H1 (cell line): Measurements from ENCODE around the gene FAM120B. TPM values are rescaled to one million over a fixed set of nuclear protein-coding genes. Genes with fewer than 3 reads are reported as not detected.

Experiments
- CTCF ChIA-PET: fragments of 300-600 bp; sonication (Branson Sonifier 250); formaldehyde crosslinking; loops from one replicate; lab custom pipeline; 2021; ENCODE audit not compliant: partially characterized antibody; lab: Charles Lee
- POLR2A ChIA-PET: fragments of 300-600 bp; sonication (Branson Sonifier 250); formaldehyde crosslinking; loops from one replicate; lab custom pipeline; 2021; ENCODE audit warnings: inconsistent platforms; ENCODE audit not compliant: partially characterized antibody; lab: Charles Lee
- DNase-seq, 2 experiments: peaks; one replicate each; pipeline versions ENCODE4 v3.0.0 to v3.0.0-alpha.2; 2010 to 2022; ENCODE audit warnings: low spot score in 2 of 2, low read depth in 1 of 2, mixed read lengths in 1 of 2
- FAIRE-seq: peaks from 2 replicates; lab custom pipeline; 2011; peaks lifted over from hg19 to GRCh38; lab: Jason Lieb, UNC
- H2AFZ ChIP-seq: 2 replicates; pipeline ENCODE4 v1.8.1; 2012; ENCODE audit warnings: low read length, inconsistent platforms
- H2AK5ac ChIP-seq: 2 replicates; pipeline ENCODE4 v1.6.1; 2013; ENCODE audit warnings: low read depth, low read length
- H2BK120ac ChIP-seq: replicated peaks from 2 replicates; pipeline ENCODE3; 2013; ENCODE audit warnings: low read depth, low read length, inconsistent platforms
- H2BK12ac ChIP-seq: 2 replicates; pipeline ENCODE4 v1.6.1; 2013; ENCODE audit warnings: low read depth, low read length
- H2BK15ac ChIP-seq: 2 replicates; pipeline ENCODE4 v1.6.1; 2013; ENCODE audit warnings: low read length
- H2BK20ac ChIP-seq: 2 replicates; pipeline ENCODE4 v1.6.1; 2013; ENCODE audit warnings: low read length
- H2BK5ac ChIP-seq: 2 replicates; pipeline ENCODE4 v1.6.1; 2013; ENCODE audit warnings: low read depth, low read length
- H3K14ac ChIP-seq: 2 replicates; pipeline ENCODE4 v1.6.1; 2013; ENCODE audit warnings: inconsistent platforms; ENCODE audit not compliant: insufficient read length
- H3K18ac ChIP-seq: 2 replicates; pipeline ENCODE4 v1.6.1; 2013; ENCODE audit warnings: low read length; ENCODE audit errors: extremely low read depth
- H3K23ac ChIP-seq: 2 replicates; pipeline ENCODE4 v1.6.1; 2013; ENCODE audit warnings: inconsistent platforms; ENCODE audit not compliant: insufficient read length
- H3K23me2 ChIP-seq: 2 replicates; pipeline ENCODE4 v1.6.1; 2013; ENCODE audit warnings: low read depth, low read length
- H3K27ac ChIP-seq: 2 replicates; pipeline ENCODE4 v1.6.1; 2011; ENCODE audit warnings: low read depth, low read length, inconsistent platforms
- H3K27me3 ChIP-seq, 4 experiments: replicated peaks in 1 of 4; 1 replicate in 1 of 4; 2 replicates in 3 of 4; pipeline versions ENCODE4 v1.6.1 to v1.8.1; 2011 to 2013; ENCODE audit warnings: low read length in 3 of 4, mild to moderate bottlenecking in 3 of 4, inconsistent platforms in 2 of 4, mixed read lengths in 2 of 4, moderate library complexity in 1 of 4; ENCODE audit not compliant: control insufficient read depth in 3 of 4, insufficient read depth in 3 of 4; ENCODE audit errors: extremely low read depth in 1 of 4
- H3K36me3 ChIP-seq, 4 experiments: 2 replicates each; pipeline versions ENCODE4 v1.6.1 to v1.8.1; 2011 to 2013; ENCODE audit warnings: mild to moderate bottlenecking in 4 of 4, low read length in 3 of 4, moderate library complexity in 2 of 4, control low read depth in 1 of 4, inconsistent platforms in 1 of 4; ENCODE audit not compliant: insufficient read depth in 4 of 4, control insufficient read depth in 2 of 4
- H3K4ac ChIP-seq: replicated peaks from 2 replicates; pipeline ENCODE3; 2013; ENCODE audit warnings: low read length, low read depth, mixed read lengths, inconsistent platforms; ENCODE audit not compliant: insufficient read length
- H3K4me1 ChIP-seq, 4 experiments: replicated peaks in 1 of 4; 1 replicate in 1 of 4; 2 replicates in 3 of 4; pipeline versions ENCODE4 v1.6.1 to v1.8.1; 2011 to 2013; ENCODE audit warnings: low read length in 3 of 4, inconsistent platforms in 2 of 4, mixed read lengths in 1 of 4; ENCODE audit not compliant: insufficient read depth in 4 of 4, control insufficient read depth in 3 of 4
- H3K4me2 ChIP-seq, 2 experiments: 2 replicates each; pipeline versions ENCODE4 v1.6.1 to v1.8.1; 2011 to 2013; ENCODE audit warnings: low read depth in 2 of 2, low read length in 2 of 2, control low read depth in 1 of 2, inconsistent platforms in 1 of 2, mild to moderate bottlenecking in 1 of 2; ENCODE audit not compliant: insufficient read depth in 1 of 2
- H3K4me3 ChIP-seq, 4 experiments: fragments of 200-600, 300-600 bp in 1 of 4; sonication (generic), shearing (Covaris generic), sonication (Bioruptor Twin) in 1 of 4; 2 replicates each; pipeline versions ENCODE4 v1.5.1 to v1.8.1; 2011 to 2016; ENCODE audit warnings: low read length in 4 of 4, low read depth in 3 of 4, control low read depth in 2 of 4, inconsistent platforms in 2 of 4, mild to moderate bottlenecking in 2 of 4, mixed read lengths in 1 of 4, moderate library complexity in 1 of 4; ENCODE audit not compliant: insufficient read depth in 2 of 4; ENCODE audit errors: extremely low read depth in 1 of 4
- H3K56ac ChIP-seq: replicated peaks from 2 replicates; pipeline ENCODE3; 2013; ENCODE audit warnings: low read depth, mild to moderate bottlenecking, mixed read lengths, low read length, inconsistent platforms; ENCODE audit not compliant: insufficient read length
- H3K79me1 ChIP-seq: 2 replicates; pipeline ENCODE4 v1.6.1; 2013; ENCODE audit warnings: low read depth, low read length, control low read depth
- H3K79me2 ChIP-seq, 2 experiments: 2 replicates each; pipeline versions ENCODE4 v1.6.1 to v1.8.1; 2012 to 2013; ENCODE audit warnings: low read length in 2 of 2, mild to moderate bottlenecking in 2 of 2, inconsistent platforms in 1 of 2; ENCODE audit not compliant: insufficient read depth in 2 of 2, control insufficient read depth in 1 of 2
- H3K9ac ChIP-seq, 4 experiments: replicated peaks in 1 of 4; 1 replicate in 1 of 4; 2 replicates in 3 of 4; pipeline versions ENCODE4 v1.6.1 to v1.8.1; 2011 to 2013; ENCODE audit warnings: low read depth in 3 of 4, low read length in 3 of 4, control low read depth in 2 of 4, mild to moderate bottlenecking in 2 of 4, moderate library complexity in 2 of 4, inconsistent platforms in 1 of 4; ENCODE audit errors: extremely low read depth in 1 of 4
- H3K9me3 ChIP-seq, 2 experiments: 2 replicates each; pipeline versions ENCODE4 v1.6.1 to v1.8.1; 2012 to 2013; ENCODE audit warnings: mild to moderate bottlenecking in 2 of 2, moderate library complexity in 2 of 2, control low read depth in 1 of 2, inconsistent platforms in 1 of 2, low read depth in 1 of 2, low read length in 1 of 2, mixed read lengths in 1 of 2; ENCODE audit not compliant: insufficient read depth in 2 of 2
- H4K20me1 ChIP-seq, 2 experiments: replicated peaks in 1 of 2; 2 replicates each; pipeline versions ENCODE3 to v1.8.1; 2011 to 2013; ENCODE audit warnings: inconsistent platforms in 2 of 2, low read length in 2 of 2, mild to moderate bottlenecking in 1 of 2; ENCODE audit not compliant: insufficient read depth in 2 of 2, control insufficient read depth in 1 of 2
- H4K5ac ChIP-seq: 2 replicates; pipeline ENCODE4 v1.6.1; 2013; ENCODE audit warnings: low read length, low read depth, mixed read lengths, inconsistent platforms; ENCODE audit not compliant: insufficient read length
- H4K8ac ChIP-seq: 2 replicates; pipeline ENCODE4 v1.8.0; 2013; ENCODE audit warnings: mild to moderate bottlenecking, moderate library complexity, low read length, inconsistent platforms; ENCODE audit not compliant: insufficient read depth; ENCODE audit errors: extremely low read depth
- H4K91ac ChIP-seq: replicated peaks from 2 replicates; pipeline ENCODE3; 2013; ENCODE audit warnings: low read length, mixed read lengths, inconsistent platforms; ENCODE audit not compliant: insufficient read length
- ASH2L ChIP-seq: fragments of 200-600, 300-600 bp; sonication (generic); IDR thresholded peaks from one replicate; pipeline ENCODE4 v1.7.1; 2017; ENCODE audit warnings: low read length
- BCL11A ChIP-seq, 2 experiments: IDR thresholded peaks; one replicate each; pipeline ENCODE4 v1.6.1; 2011; ENCODE audit warnings: low read depth in 2 of 2, low read length in 2 of 2, mild to moderate bottlenecking in 2 of 2
- CHD1 ChIP-seq: IDR thresholded peaks from 2 replicates; pipeline ENCODE4 v1.6.1; 2012; ENCODE audit warnings: low read depth, low read length, improper control_type of control experiment
- E2F6 ChIP-seq: IDR thresholded peaks from 2 replicates; pipeline ENCODE4 v1.6.1; 2012; ENCODE audit warnings: inconsistent platforms
- GTF2F1 ChIP-seq: IDR thresholded peaks from 2 replicates; pipeline ENCODE4 v1.6.1; 2012; ENCODE audit warnings: low read depth, low read length, improper control_type of control experiment, borderline replicate concordance
- JUND ChIP-seq: IDR thresholded peaks from 2 replicates; pipeline ENCODE4 v1.6.1; 2011; ENCODE audit warnings: mild to moderate bottlenecking, improper control_type of control experiment, low read length
- POLR2A ChIP-seq, 2 experiments: IDR thresholded peaks; 1 replicate in 1 of 2; 2 replicates in 1 of 2; pipeline ENCODE4 v1.6.1; 2011; ENCODE audit warnings: low read depth in 2 of 2, low read length in 2 of 2, mild to moderate bottlenecking in 2 of 2; ENCODE audit errors: control extremely low read depth in 1 of 2
- POU5F1 ChIP-seq: IDR thresholded peaks from 2 replicates; pipeline ENCODE4 v1.6.1; 2011; ENCODE audit warnings: low read depth, mild to moderate bottlenecking, low read length, moderate library complexity
- RFX5 ChIP-seq: IDR thresholded peaks from 2 replicates; pipeline ENCODE4 v1.6.1; 2011; ENCODE audit warnings: low read depth, low read length, improper control_type of control experiment, borderline replicate concordance
- SAP30 ChIP-seq: fragments of 300-600 bp; sonication (generic); IDR thresholded peaks from 2 replicates; pipeline ENCODE4 v1.7.1; 2012; ENCODE audit warnings: low read length, moderate library complexity, mild to moderate bottlenecking, inconsistent platforms; ENCODE audit not compliant: insufficient read depth, insufficient replicate concordance
- SP1 ChIP-seq: IDR thresholded peaks from 2 replicates; pipeline ENCODE4 v1.6.1; 2011; ENCODE audit warnings: low read depth, low read length
- TAF1 ChIP-seq: IDR thresholded peaks from 2 replicates; pipeline ENCODE4 v1.6.1; 2011; ENCODE audit warnings: mild to moderate bottlenecking, low read depth, low read length
- WGBS, 2 experiments: shearing (Covaris generic) in 1 of 2; methylation state at CpG; one replicate each; pipeline versions ENCODE4 v1.1.6 to v1.1.7; 2013 to 2015; ENCODE audit warnings: low lambda C conversion rate in 2 of 2, mixed read lengths in 2 of 2, inconsistent platforms in 1 of 2, low coverage in 1 of 2, missing lambda C conversion rate in 1 of 2; ENCODE audit not compliant: insufficient replicate concordance in 2 of 2, insufficient coverage in 1 of 2, insufficient read length in 1 of 2; ENCODE audit errors: extremely low coverage in 1 of 2, missing lambda C conversion rate in 1 of 2; 5-methylcytosine and 5-hydroxymethylcytosine counted together
- polyA plus RNA-seq, 7 experiments: library from polyadenylated mRNA; depleted of rRNA in 3 of 7; stranded (reverse) in 5 of 7; unstranded in 2 of 7; fragments of >200 nt in 5 of 7; fragments of 200-250 nt in 2 of 7; gene quantifications; 1 replicate in 5 of 7; 2 replicates in 1 of 7; 4 replicates in 1 of 7; pipeline versions ENCODE4 v1.2.1 to v1.2.3, GENCODE V29; 2011 to 2013; ENCODE audit warnings: missing spikeins in 2 of 7, mixed read lengths in 2 of 7
- total RNA-seq: library from RNA; stranded (reverse); fragmentation: NEBNext Ultra II Directional; extraction: Animal tissue kit (Norgen Biotek cat#: 25700); gene quantifications from 2 replicates; pipeline ENCODE4 v1.2.1, GENCODE V29; 2021
- TF ChIP-seq, protein P1 (sequence below): IDR thresholded peaks from 2 replicates; pipeline ENCODE4 v1.6.1; 2011; ENCODE audit warnings: low read length, improper control_type of control experiment

FAM120B gene
- total and polyA plus RNA-seq, 2 of the 8 experiments (the other 6 are each of a cell fraction or from before 2014, with no cell fraction given) = 5.1 to 12.5 TPM

- CTCF ChIA-PET = interaction anchor here (0.9 to 1.6 kb wide), 3 partner anchors 9 to 293 kb away, joined by 3 to 5 read pairs (median 3); partner anchors contain the start of gene FAM120B
- TF ChIP-seq POU5F1 (no peak), SAP30 (no peak), POLR2A (IDR thresholded peaks at IDR 0.05; ENCODE audit: control extremely low read depth in 1 of 2, low read depth in 2 of 2, low read length in 2 of 2) (no peak), CHD1 (no peak), SP1 (no peak), E2F6 (no peak), BCL11A (IDR thresholded peaks at IDR 0.05; ENCODE audit: low read depth in 2 of 2, low read length in 2 of 2) (no peak), GTF2F1 (no peak), RFX5 (no peak), JUND (no peak), TAF1 (no peak), ASH2L (no peak)
- TF ChIP-seq, protein P1, sequence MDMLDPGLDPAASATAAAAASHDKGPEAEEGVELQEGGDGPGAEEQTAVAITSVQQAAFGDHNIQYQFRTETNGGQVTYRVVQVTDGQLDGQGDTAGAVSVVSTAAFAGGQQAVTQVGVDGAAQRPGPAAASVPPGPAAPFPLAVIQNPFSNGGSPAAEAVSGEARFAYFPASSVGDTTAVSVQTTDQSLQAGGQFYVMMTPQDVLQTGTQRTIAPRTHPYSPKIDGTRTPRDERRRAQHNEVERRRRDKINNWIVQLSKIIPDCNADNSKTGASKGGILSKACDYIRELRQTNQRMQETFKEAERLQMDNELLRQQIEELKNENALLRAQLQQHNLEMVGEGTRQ = no peak
Observed at GRCh38 chr6:170278743-170279094, 27.8 kb upstream of the FAM120B start.

More at GRCh38 chr6:170278743-170279094, 27.8 kb upstream of the FAM120B start:
- no peak overlapping the region for H2AFZ ChIP-seq
- H3K36me3 ChIP-seq = peaks cover 0 to 9% (median 4%) of the 10 kb centered on the region in 4 experiments; a peak in 2 of 8 replicates
- no peaks in the 10 kb centered on the region for H3K9me3 ChIP-seq
- POLR2A ChIA-PET = interaction anchor here (2.2 to 2.9 kb wide), 2 partner anchors 9 to 12 kb away, joined by 9 to 17 read pairs; partner anchors contain the start of gene DLL1
- H3K79me2 ChIP-seq = no peaks in the 10 kb centered on the region
- H3K23ac ChIP-seq = no peak overlapping the region
- no peak overlapping the region for H3K4me2 ChIP-seq
- H2BK15ac ChIP-seq = no peak overlapping the region
- H3K79me1 ChIP-seq = no peaks in the 10 kb centered on the region
- no peak overlapping the region for H3K56ac ChIP-seq
- H2BK120ac ChIP-seq = no peak overlapping the region
- H2AK5ac ChIP-seq = no peak overlapping the region
- H4K20me1 ChIP-seq = no peaks in the 10 kb centered on the region
- DNase-seq = no peak
- WGBS, 2 experiments = 93% methylated on average over 9 of the region's 9 CpGs; no CpG with 5 or more reads in 1 of the 2 experiments
- H3K14ac ChIP-seq = no peak overlapping the region
- no peak overlapping the region for H2BK20ac ChIP-seq
- no peak overlapping the region for H2BK5ac ChIP-seq
- no peak overlapping the region for H4K5ac ChIP-seq
- no peak overlapping the region for H3K18ac ChIP-seq
- H3K23me2 ChIP-seq = no peaks in the 10 kb centered on the region
- H4K91ac ChIP-seq = no peak overlapping the region
- no peak overlapping the region for H3K4me3 ChIP-seq
- no peak for FAIRE-seq
- peaks cover 0 to 4% (median 0%) of the 10 kb centered on the region in 4 experiments; a peak in 3 of 7 replicates for H3K27me3 ChIP-seq
- peaks cover 0 to 3% (median 0%) of the 10 kb centered on the region in 4 experiments; a peak in 2 of 7 replicates for H3K4me1 ChIP-seq
- H4K8ac ChIP-seq = no peak overlapping the region
- H3K4ac ChIP-seq = no peak overlapping the region
- H2BK12ac ChIP-seq = no peak overlapping the region
- no peak overlapping the region for H3K9ac ChIP-seq
- H3K27ac ChIP-seq = no peak overlapping the region
